Panc1 (cell line): ENCODE measurements around the gene GDE1. TPM values are rescaled to one million over a fixed set of nuclear protein-coding genes. Genes with fewer than 3 reads are reported as not detected.

Experiments used
- ATAC-seq: fragments of 200-7000 bp; cut with Tn5 transposase; 2 replicates; pipeline ENCODE4 v1.9.1; 2020; ENCODE audit warnings: mild to moderate bottlenecking, moderate library complexity
- BruUV-seq: library from RNA; stranded (reverse); fragments of 400-500 nt; replicated peaks from 2 replicates; lab custom pipeline; 2021; lab: Mats Ljungman, UMichigan
- CTCF ChIA-PET: fragments of 300-600 bp; sonication (Branson Sonifier 250); formaldehyde crosslinking; loops from one replicate; lab custom pipeline; 2022; ENCODE audit warnings: antibody characterized with exemption; lab: Charles Lee
- POLR2A ChIA-PET: fragments of 300-600 bp; sonication (Branson Sonifier 250); formaldehyde crosslinking; loops from one replicate; lab custom pipeline; 2022; ENCODE audit warnings: antibody characterized with exemption; lab: Charles Lee
- DNase-seq: peaks from one replicate; pipeline ENCODE4 v3.0.0-alpha.2; 2010; ENCODE audit warnings: low read depth, low spot score
- H3K27ac ChIP-seq: 2 replicates; pipeline ENCODE4 v1.5.1; 2011; ENCODE audit warnings: mild to moderate bottlenecking, low read length, inconsistent platforms
- H3K27me3 ChIP-seq: fragments of 200-500 bp; sonication (Bioruptor generic); 2 replicates; pipeline ENCODE4 v1.6.0; 2014; ENCODE audit warnings: low read length, inconsistent platforms; ENCODE audit not compliant: control insufficient read depth, insufficient read depth
- H3K36me3 ChIP-seq: fragments of 200-500 bp; sonication (Bioruptor generic); 2 replicates; pipeline ENCODE4 v1.5.1; 2014; ENCODE audit warnings: inconsistent platforms, mild to moderate bottlenecking, low read length, moderate library complexity; ENCODE audit not compliant: control insufficient read depth, insufficient read depth
- H3K4me1 ChIP-seq: 2 replicates; pipeline ENCODE4 v1.5.1; 2011; ENCODE audit warnings: inconsistent platforms, mild to moderate bottlenecking, low read length, moderate library complexity; ENCODE audit not compliant: control insufficient read depth, insufficient read depth
- H3K4me3 ChIP-seq, 2 experiments: 2 replicates each; pipeline ENCODE4 v1.5.1; 2011 to 2012; ENCODE audit warnings: low read depth in 2 of 2, low read length in 2 of 2, mild to moderate bottlenecking in 2 of 2, inconsistent platforms in 1 of 2, moderate library complexity in 1 of 2
- H3K9me3 ChIP-seq: fragments of 200-500 bp; sonication (Bioruptor generic); 2 replicates; pipeline ENCODE4 v1.5.1; 2014; ENCODE audit warnings: low read depth, mild to moderate bottlenecking, inconsistent platforms, low read length, moderate library complexity; ENCODE audit not compliant: control insufficient read depth, insufficient read depth
- CTCF ChIP-seq: fragments of 450-650 bp; IDR thresholded peaks from 2 replicates; pipeline ENCODE4 v1.5.1; 2017; ENCODE audit warnings: mild to moderate bottlenecking
- POLR2AphosphoS5 ChIP-seq: IDR thresholded peaks from 2 replicates; pipeline ENCODE4 v1.6.1; 2012; ENCODE audit warnings: mild to moderate bottlenecking, low read depth, low read length, moderate library complexity
- REST ChIP-seq, 2 experiments: IDR thresholded peaks; 2 replicates each; pipeline ENCODE4 v1.6.1; 2011 to 2012; ENCODE audit warnings: low read depth in 2 of 2, control low read depth in 1 of 2, low read length in 1 of 2, mild to moderate bottlenecking in 1 of 2, moderate library complexity in 1 of 2; ENCODE audit not compliant: insufficient read depth in 1 of 2
- SIN3A ChIP-seq: IDR thresholded peaks from 2 replicates; pipeline ENCODE4 v1.6.1; 2012; ENCODE audit warnings: low read depth, mild to moderate bottlenecking, low read length, moderate library complexity, borderline replicate concordance; ENCODE audit not compliant: insufficient read depth
- TCF7L2 ChIP-seq: IDR thresholded peaks from 2 replicates; pipeline ENCODE4 v1.6.1; 2011; ENCODE audit warnings: mild to moderate bottlenecking, low read depth, low read length, inconsistent platforms
- in situ Hi-C: cut with HindIII; loops from 2 replicates; pipeline ENCODE4 v1.10.0; 2016; ENCODE audit warnings: low sequenced_read_pairs, low pct_unique_long_range_greater_than_20kb
- intact Hi-C: fragments of 100-400 bp; cut with micrococcal nuclease; formaldehyde crosslinking; loops from one replicate; pipeline ENCODE4 v1.10.0; 2022; ENCODE audit not compliant: unreplicated experiment
- total RNA-seq: library from RNA; stranded (reverse); gene quantifications from one replicate; pipeline ENCODE4 v1.2.1, GENCODE V29; 2021; ENCODE audit not compliant: unreplicated experiment

Gene GDE1
- total RNA-seq, 1 experiment from 2014 or later: 135 TPM

GRCh38 chr16:19566362-19566761 lies 44.5 kb upstream of the GDE1 start:
- in situ Hi-C loops (no loop called here), intact Hi-C loops (no loop called here)
- H3K27ac ChIP-seq: no peak overlapping the region
- H3K36me3 ChIP-seq: peaks cover 6% of the 10 kb centered on the region; the same call in 1 of the 2 replicates
- POLR2A ChIA-PET: no interaction called here
- H3K4me3 ChIP-seq: no peak overlapping the region
- CTCF ChIA-PET: no interaction called here
- DNase-seq (no peak), ATAC-seq (no peak)
- TF ChIP-seq POLR2AphosphoS5 (no peak), TCF7L2 (no peak), REST (IDR thresholded peaks at IDR 0.05; ENCODE audit: insufficient read depth in 1 of 2, low read depth in 2 of 2, low read length in 1 of 2) (no peak), CTCF (no peak), SIN3A (no peak)
- H3K4me1 ChIP-seq: no peaks in the 10 kb centered on the region
- H3K27me3 ChIP-seq: no peaks in the 10 kb centered on the region
- no TSS peak for BruUV-seq
- H3K9me3 ChIP-seq: no peaks in the 10 kb centered on the region

- in situ Hi-C loops: no loop called here
- intact Hi-C loops: no loop called here
- Histone ChIP-seq H3K27ac (no peak overlapping the region), H3K4me3 (no peak overlapping the region), H3K27me3 (no peaks in the 10 kb centered on the region), H3K36me3 (0 out of 2 replicates have a peak, but pooled peaks cover 2% of the 10 kb centered on the region), H3K9me3 (no peaks in the 10 kb centered on the region), H3K4me1 (no peaks in the 10 kb centered on the region)
- TF ChIP-seq CTCF (no peak), POLR2AphosphoS5 (no peak), SIN3A (no peak), REST (IDR thresholded peaks at IDR 0.05; ENCODE audit: insufficient read depth in 1 of 2, low read depth in 2 of 2, low read length in 1 of 2) (no peak), TCF7L2 (no peak)
- ChIA-PET CTCF (interaction anchor here (0.6 to 1.5 kb wide), 2 partner anchors 20 to 35 kb away, joined by 6 to 9 read pairs; no protein-coding TSS in a partner anchor), POLR2A (no interaction called here)
- ATAC-seq (no peak), DNase-seq (no peak)
- no TSS peak for BruUV-seq
Measured at GRCh38 chr16:19563377-19563776, 41.5 kb upstream of the GDE1 start.
